CD8-positive, alpha-beta memory T cell (primary cell): ENCODE measurements around the gene PTCH1. TPM values are rescaled to one million over a fixed set of nuclear protein-coding genes. Genes with fewer than 3 reads are reported as not detected.

Experiments used
- CTCF ChIA-PET: fragments of 350-600 bp; sonication (Branson Sonifier 250); formaldehyde crosslinking; loops from one replicate; lab custom pipeline; 2021; ENCODE audit warnings: antibody characterized with exemption; lab: Charles Lee
- POLR2A ChIA-PET: fragments of 350-600 bp; sonication (Branson Sonifier 250); formaldehyde crosslinking; loops from one replicate; lab custom pipeline; 2021; ENCODE audit warnings: antibody characterized with exemption; lab: Charles Lee
- DNase-seq, 5 donors: peaks; one replicate each; pipeline versions ENCODE4 v3.0.0 to v3.0.0-alpha.2; 2020 to 2022; ENCODE audit warnings: mixed read lengths in 1 of 5
- H3K27ac ChIP-seq: one replicate; pipeline ENCODE4 v1.7.0; 2013; ENCODE audit warnings: low read depth, mild to moderate bottlenecking, low read length, moderate library complexity
- H3K27me3 ChIP-seq: 2 replicates; pipeline ENCODE4 v1.7.0; 2013; ENCODE audit warnings: low read length, mild to moderate bottlenecking; ENCODE audit not compliant: insufficient read depth, poor library complexity, severe bottlenecking
- H3K36me3 ChIP-seq: 2 replicates; pipeline ENCODE4 v1.7.0; 2013; ENCODE audit warnings: mild to moderate bottlenecking, low read length, moderate library complexity; ENCODE audit not compliant: insufficient read depth
- H3K4me1 ChIP-seq: 2 replicates; pipeline ENCODE4 v1.7.0; 2013; ENCODE audit warnings: mild to moderate bottlenecking, low read length, moderate library complexity; ENCODE audit not compliant: insufficient read depth
- H3K4me3 ChIP-seq: 2 replicates; pipeline ENCODE4 v1.7.0; 2013; ENCODE audit warnings: mild to moderate bottlenecking, low read length
- H3K9me3 ChIP-seq: 2 replicates; pipeline ENCODE4 v1.7.0; 2013; ENCODE audit warnings: mild to moderate bottlenecking, low read length
- H3K27ac Mint-ChIP-seq, 8 donors: one replicate each; pipeline ENCODE4 v1.8.0; 2020 to 2021; ENCODE audit warnings: mixed read lengths in 8 of 8, mild to moderate bottlenecking in 6 of 8, inconsistent platforms in 3 of 8, moderate library complexity in 3 of 8
- H3K27me3 Mint-ChIP-seq, 2 donors: one replicate each; pipeline ENCODE4 v1.8.0; 2020 to 2021; ENCODE audit warnings: mixed read lengths in 2 of 2, mild to moderate bottlenecking in 1 of 2, moderate library complexity in 1 of 2
- H3K36me3 Mint-ChIP-seq, 3 donors: one replicate each; pipeline ENCODE4 v1.8.0; 2020 to 2021; ENCODE audit warnings: mixed read lengths in 3 of 3, inconsistent platforms in 1 of 3, mild to moderate bottlenecking in 1 of 3
- H3K4me1 Mint-ChIP-seq, 3 donors: one replicate each; pipeline ENCODE4 v1.8.0; 2020 to 2021; ENCODE audit warnings: mixed read lengths in 3 of 3, inconsistent platforms in 1 of 3, mild to moderate bottlenecking in 1 of 3
- H3K4me3 Mint-ChIP-seq, 7 donors: one replicate each; pipeline ENCODE4 v1.8.0; 2020 to 2021; ENCODE audit warnings: mixed read lengths in 7 of 7, mild to moderate bottlenecking in 6 of 7, moderate library complexity in 4 of 7, inconsistent platforms in 2 of 7
- H3K9me3 Mint-ChIP-seq, 5 donors: one replicate each; pipeline ENCODE4 v1.8.0; 2020 to 2022; ENCODE audit warnings: mixed read lengths in 5 of 5, mild to moderate bottlenecking in 3 of 5, moderate library complexity in 2 of 5, inconsistent platforms in 1 of 5
- polyA plus RNA-seq: library from polyadenylated mRNA; unstranded; fragments of 300-500 nt; fragmentation: Illumina TruSeq; gene quantifications from one replicate; pipeline ENCODE4 v1.2.3, GENCODE V29; 2021
- total RNA-seq, 2 experiments: library from RNA; stranded (reverse); gene quantifications; one replicate each; pipeline ENCODE4 v1.2.3, GENCODE V29; 2021

PTCH1 gene
- total and polyA plus RNA-seq, 3 experiments from 2014 or later, result 7.1 to 23.3 (median 7.9) TPM

DNA sequence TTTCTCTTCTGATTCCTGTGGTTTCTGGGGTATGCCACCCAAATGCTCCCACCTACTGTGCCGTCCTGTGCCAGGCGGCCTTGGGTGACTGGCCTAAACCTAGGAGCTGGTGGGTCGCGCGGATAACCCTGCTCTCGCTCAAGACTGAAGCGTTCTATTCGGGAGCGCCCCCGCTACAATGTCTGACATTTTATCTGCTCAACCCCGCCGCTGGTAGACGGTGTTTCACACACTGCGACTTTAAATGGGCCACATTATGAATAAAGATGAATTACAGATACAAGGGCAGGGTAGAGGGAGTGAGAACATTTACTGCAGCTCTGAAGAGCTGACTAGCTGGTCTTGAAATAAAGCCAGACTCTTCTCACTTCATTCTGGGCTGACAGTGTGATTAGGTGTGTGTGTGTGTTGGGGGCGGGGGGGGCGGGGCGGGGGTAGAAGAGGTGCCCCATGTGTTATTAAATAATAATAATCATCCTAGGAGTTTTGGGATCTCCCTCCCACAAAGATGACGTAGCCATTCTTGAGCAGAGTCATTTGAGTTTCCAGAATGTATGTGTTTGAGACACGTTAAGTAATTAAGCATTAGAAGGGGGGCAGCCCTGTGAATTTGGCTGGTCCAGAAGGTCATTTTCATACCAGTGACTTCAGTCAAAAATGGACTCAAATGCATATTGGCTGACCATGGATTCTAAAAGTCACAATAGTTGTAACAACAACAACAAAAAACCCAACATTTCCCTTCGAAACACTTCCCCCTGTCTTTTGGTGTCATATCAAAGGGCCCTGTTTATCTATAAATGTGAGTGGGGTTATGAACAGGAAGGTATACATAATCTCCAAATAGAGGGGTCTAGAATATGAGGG is 1.0 kb upstream of the PTCH1 start:
- Histone ChIP-seq H3K27ac (no peak overlapping the region), H3K36me3 (no peaks in the 10 kb centered on the region), H3K4me1 (peaks cover 10% of the 10 kb centered on the region), H3K4me3 (no peak overlapping the region), H3K27me3 (peaks cover 6% of the 10 kb centered on the region), H3K9me3 (no peaks in the 10 kb centered on the region)
- no peak for DNase-seq
- H3K4me1 Mint-ChIP-seq, result peaks cover 11 to 29% (median 13%) of the 10 kb centered on the region in 3 donors
- peak overlapping the region in 1 of 8 donors; percentile 22 for H3K27ac Mint-ChIP-seq
- H3K27me3 Mint-ChIP-seq, result peaks cover 15 to 28% of the 10 kb centered on the region in 2 donors
- H3K4me3 Mint-ChIP-seq, result peak overlapping the region; percentile 33 to 88 (median 68)
- peaks cover 0 to 7% (median 4%) of the 10 kb centered on the region in 5 donors for H3K9me3 Mint-ChIP-seq
- ChIA-PET POLR2A (no interaction called here), CTCF (interaction anchor here (0.9 to 1.5 kb wide), 2 partner anchors 11 to 42 kb away, joined by 3 to 4 read pairs; no protein-coding TSS in a partner anchor)
- H3K36me3 Mint-ChIP-seq, result peaks cover 0 to 3% (median 1%) of the 10 kb centered on the region in 3 donors

DNA sequence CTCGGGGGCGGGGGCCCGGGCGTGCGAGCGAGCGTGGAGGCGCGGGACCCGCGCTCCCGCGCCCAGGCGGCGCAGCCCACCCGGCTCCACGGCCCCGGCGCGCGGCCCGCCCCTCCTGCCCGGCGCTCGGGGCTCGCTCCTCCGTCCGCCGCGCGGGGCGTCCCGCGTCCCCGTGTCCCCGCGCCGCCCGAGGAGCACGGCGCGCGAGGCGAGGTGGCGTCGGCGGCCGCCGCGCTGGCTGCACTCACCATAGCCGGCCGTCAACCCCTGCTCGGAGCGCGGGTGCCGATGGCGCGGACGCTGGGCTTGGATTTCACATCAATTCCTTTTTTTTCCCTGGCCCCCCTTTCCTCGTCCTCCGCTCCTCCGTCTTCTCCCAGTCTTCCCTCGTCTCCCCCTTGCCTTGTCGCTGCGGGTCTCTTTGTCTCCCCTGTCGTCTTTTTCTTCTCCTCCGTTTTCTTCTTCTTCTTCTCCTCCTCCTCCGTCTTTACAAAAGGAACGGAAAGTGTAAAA is 494 bp downstream of the PTCH1 start:
- Mint-ChIP-seq H3K27ac (peak overlapping the region in 7 of 8 donors; percentile 26 to 96 (median 59)), H3K9me3 (peaks cover 0 to 7% (median 4%) of the 10 kb centered on the region in 5 donors), H3K36me3 (peaks cover 0 to 5% (median 1%) of the 10 kb centered on the region in 3 donors), H3K4me3 (peak overlapping the region; percentile 86 to 96 (median 95)), H3K27me3 (peaks cover 10 to 22% of the 10 kb centered on the region in 2 donors), H3K4me1 (peaks cover 21 to 44% (median 29%) of the 10 kb centered on the region in 3 donors)
- no peak overlapping the region for H3K27ac ChIP-seq
- H3K27me3 ChIP-seq, result peaks cover 6% of the 10 kb centered on the region
- H3K36me3 ChIP-seq, result no peaks in the 10 kb centered on the region
- POLR2A ChIA-PET, result interaction anchor here (1.0 to 1.1 kb wide), 2 partner anchors 22 to 53 kb away, joined by 3 read pairs; no protein-coding TSS in a partner anchor
- no peaks in the 10 kb centered on the region for H3K9me3 ChIP-seq
- CTCF ChIA-PET, result interaction anchor here (0.9 to 1.5 kb wide), 2 partner anchors 10 to 22 kb away, joined by 3 to 4 read pairs; no protein-coding TSS in a partner anchor
- H3K4me1 ChIP-seq, result peaks cover 18% of the 10 kb centered on the region
- H3K4me3 ChIP-seq, result peak overlapping the region; percentile 85
- peak in 1 of 5 donors; percentile 17 for DNase-seq

DNA sequence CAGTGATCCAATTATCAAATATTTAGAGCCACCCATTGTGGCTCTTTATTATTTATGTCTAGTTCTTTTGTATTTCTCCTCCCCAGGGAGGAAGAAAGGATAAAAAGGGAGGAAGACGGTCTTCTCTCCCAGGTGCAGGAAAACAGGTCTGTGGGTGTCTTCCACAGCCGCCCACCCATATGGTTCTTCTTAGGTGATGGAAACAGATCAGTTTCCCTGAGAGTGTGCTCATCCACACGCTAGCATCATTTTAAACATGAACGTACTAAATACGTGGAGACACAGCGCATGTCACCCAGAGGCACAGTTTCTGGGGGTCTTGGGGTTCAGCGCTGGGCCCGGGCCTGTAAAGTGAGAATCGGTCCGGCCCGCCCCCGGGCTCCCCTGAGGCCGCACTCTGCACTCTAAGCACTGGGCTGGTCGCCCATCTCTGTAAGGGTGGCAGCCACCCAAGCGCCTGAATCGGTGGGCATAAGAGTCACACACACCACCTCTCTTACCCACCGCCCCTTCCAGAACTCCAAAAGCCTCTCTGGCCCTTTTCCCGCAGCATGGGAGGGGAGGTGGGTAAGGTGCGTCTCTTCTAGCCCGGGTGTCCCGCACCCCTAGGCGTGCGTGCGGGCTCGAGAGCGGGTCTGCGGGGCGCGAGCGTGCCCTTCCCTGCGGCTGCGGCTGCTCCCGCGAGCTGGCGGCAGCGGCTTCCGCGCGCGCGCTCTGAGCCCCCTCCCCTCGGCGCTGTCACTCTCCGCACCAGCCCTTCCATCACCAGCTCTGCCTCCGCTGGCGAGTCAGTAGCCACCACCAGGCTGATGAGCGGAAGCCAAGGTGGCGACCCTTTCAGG is 1.3 kb downstream of the PTCH1 start:
- ChIA-PET POLR2A (interaction anchor here (1.1 kb wide), 1 partner anchor 53 kb away, joined by 3 read pairs; no protein-coding TSS in a partner anchor), CTCF (interaction anchor here (0.9 kb wide), 1 partner anchor 21 kb away, joined by 3 read pairs; no protein-coding TSS in a partner anchor)
- H3K27me3 ChIP-seq, result peaks cover 6% of the 10 kb centered on the region
- no peaks in the 10 kb centered on the region for H3K36me3 ChIP-seq
- H3K4me3 ChIP-seq, result peak overlapping the region; percentile 49
- Mint-ChIP-seq H3K36me3 (peaks cover 0 to 7% (median 2%) of the 10 kb centered on the region in 3 donors), H3K4me3 (peak overlapping the region; percentile 54 to 87 (median 63)), H3K27ac (no peak overlapping the region), H3K4me1 (peaks cover 22 to 48% (median 31%) of the 10 kb centered on the region in 3 donors), H3K27me3 (peaks cover 11 to 17% of the 10 kb centered on the region in 2 donors), H3K9me3 (peaks cover 0 to 8% (median 0%) of the 10 kb centered on the region in 5 donors)
- peaks cover 18% of the 10 kb centered on the region for H3K4me1 ChIP-seq
- no peak overlapping the region for H3K27ac ChIP-seq
- peak in 3 of 5 donors; percentile 11 to 57 (median 35) for DNase-seq
- H3K9me3 ChIP-seq, result no peaks in the 10 kb centered on the region

DNA sequence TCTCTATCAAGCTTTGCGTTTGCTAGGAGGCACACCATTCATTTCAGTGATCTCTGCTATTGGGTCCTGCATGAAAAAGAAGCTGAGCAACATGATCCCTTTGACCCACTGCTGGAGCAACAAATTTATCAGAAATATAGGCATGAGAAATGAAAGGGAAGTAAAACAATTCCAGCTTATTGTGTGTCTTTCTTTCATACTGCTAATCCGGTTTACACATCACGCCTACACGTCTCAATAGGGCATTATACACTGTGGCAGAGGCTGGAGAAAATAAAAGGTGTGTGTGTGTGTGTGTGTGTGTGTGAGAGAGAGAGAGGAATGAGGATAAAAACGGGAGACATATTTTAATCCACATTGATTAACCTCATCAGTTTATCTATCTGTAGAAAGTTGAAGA is 2.4 kb downstream of the PTCH1 start:
- peaks cover 12 to 13% of the 10 kb centered on the region in 2 donors for H3K27me3 Mint-ChIP-seq

DNA sequence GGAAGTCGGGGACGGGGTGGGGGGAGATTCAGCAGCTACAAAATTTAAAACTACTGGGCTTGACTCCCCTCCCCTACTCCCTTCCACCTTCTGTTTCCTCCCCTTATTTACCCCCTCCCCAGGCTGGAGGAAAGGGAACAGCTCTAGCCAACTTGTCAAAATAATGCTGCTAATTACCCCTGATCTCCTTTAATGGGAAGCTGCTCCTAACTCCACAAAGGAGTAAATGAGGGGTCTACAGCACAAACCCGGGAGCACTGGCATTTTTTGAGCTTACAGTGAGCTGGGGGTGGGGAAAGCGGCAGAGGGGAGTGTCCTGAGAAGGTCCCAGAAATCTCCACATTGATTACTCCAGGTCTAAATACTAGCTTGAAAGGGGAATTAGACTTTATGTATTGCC is 3.1 kb downstream of the PTCH1 start:
- Mint-ChIP-seq H3K4me3 (peak overlapping the region in 1 of 7 donors; percentile 87), H3K4me1 (peaks cover 36 to 64% (median 45%) of the 10 kb centered on the region in 3 donors), H3K27ac (peak overlapping the region in 1 of 8 donors; percentile 11), H3K27me3 (peaks cover 12 to 13% of the 10 kb centered on the region in 2 donors), H3K36me3 (peaks cover 0 to 9% (median 1%) of the 10 kb centered on the region in 3 donors), H3K9me3 (peaks cover 0 to 2% (median 0%) of the 10 kb centered on the region in 5 donors)
- Histone ChIP-seq H3K27ac (no peak overlapping the region), H3K4me1 (peaks cover 29% of the 10 kb centered on the region), H3K4me3 (no peak overlapping the region), H3K36me3 (no peaks in the 10 kb centered on the region), H3K27me3 (peaks cover 6% of the 10 kb centered on the region), H3K9me3 (no peaks in the 10 kb centered on the region)
- ChIA-PET CTCF (interaction anchor here (1.1 kb wide), 1 partner anchor 1053 kb away, joined by 3 read pairs; no protein-coding TSS in a partner anchor), POLR2A (interaction anchor here (0.8 kb wide), 1 partner anchor 19 kb away, joined by 3 read pairs; no protein-coding TSS in a partner anchor)
- DNase-seq, result no peak

More for the DNA sequence above, 2.4 kb downstream of the PTCH1 start:
- H3K9me3 Mint-ChIP-seq, result peaks cover 0 to 4% (median 0%) of the 10 kb centered on the region in 5 donors
- H3K27me3 ChIP-seq, result peaks cover 6% of the 10 kb centered on the region
- peak overlapping the region in 4 of 7 donors; percentile 4 to 87 (median 28) for H3K4me3 Mint-ChIP-seq
- no peak overlapping the region for H3K4me3 ChIP-seq
- H3K9me3 ChIP-seq, result no peaks in the 10 kb centered on the region
- ChIA-PET POLR2A (interaction anchor here (0.8 kb wide), 1 partner anchor 20 kb away, joined by 3 read pairs; no protein-coding TSS in a partner anchor), CTCF (interaction anchor here (1.1 kb wide), 1 partner anchor 1052 kb away, joined by 3 read pairs; no protein-coding TSS in a partner anchor)
- no peaks in the 10 kb centered on the region for H3K36me3 ChIP-seq
- H3K4me1 Mint-ChIP-seq, result peaks cover 33 to 59% (median 43%) of the 10 kb centered on the region in 3 donors
- no peak overlapping the region for H3K27ac ChIP-seq
- H3K27ac Mint-ChIP-seq, result no peak overlapping the region
- no peak for DNase-seq
- H3K4me1 ChIP-seq, result peaks cover 27% of the 10 kb centered on the region
- H3K36me3 Mint-ChIP-seq, result peaks cover 0 to 8% (median 1%) of the 10 kb centered on the region in 3 donors

DNA sequence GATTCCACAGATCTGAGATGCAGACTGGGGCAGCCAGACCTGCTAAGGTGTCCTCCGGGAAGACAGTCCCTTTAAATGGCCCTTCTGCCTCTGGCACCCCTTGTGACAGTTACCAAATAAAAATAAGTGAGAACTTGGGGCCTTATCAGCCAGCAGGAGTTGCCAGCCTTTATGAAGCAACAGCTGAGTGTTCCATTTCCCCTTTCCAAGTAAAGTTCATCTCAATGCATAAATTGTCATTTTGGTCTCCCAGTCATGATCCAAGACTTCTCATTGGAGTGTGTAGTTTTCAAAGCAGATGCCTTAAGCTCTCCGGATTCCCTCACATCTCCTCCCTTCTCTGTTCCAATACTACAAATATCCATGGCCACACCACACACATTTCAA is 4.1 kb downstream of the PTCH1 start:
- H3K27ac Mint-ChIP-seq, result peak overlapping the region in 3 of 8 donors; percentile 0 to 54 (median 11)
- peaks cover 0 to 2% (median 0%) of the 10 kb centered on the region in 5 donors for H3K9me3 Mint-ChIP-seq
- peak overlapping the region in 6 of 7 donors; percentile 22 to 96 (median 77) for H3K4me3 Mint-ChIP-seq
- H3K36me3 Mint-ChIP-seq, result peaks cover 0 to 12% (median 1%) of the 10 kb centered on the region in 3 donors
- Histone ChIP-seq H3K27me3 (peaks cover 6% of the 10 kb centered on the region), H3K36me3 (no peaks in the 10 kb centered on the region), H3K27ac (peak overlapping the region; percentile 61), H3K4me1 (peaks cover 29% of the 10 kb centered on the region), H3K4me3 (no peak overlapping the region), H3K9me3 (no peaks in the 10 kb centered on the region)
- ChIA-PET CTCF (interaction anchor here (1.8 kb wide), 1 partner anchor 19 kb away, joined by 10 read pairs; no protein-coding TSS in a partner anchor), POLR2A (no interaction called here)
- peaks cover 38 to 67% (median 49%) of the 10 kb centered on the region in 3 donors for H3K4me1 Mint-ChIP-seq
- DNase-seq, result no peak
- H3K27me3 Mint-ChIP-seq, result peaks cover 14 to 16% of the 10 kb centered on the region in 2 donors
